ENCODE data around the gene TMEM175. TPM values are rescaled to one million over a fixed set of nuclear protein-coding genes. Genes with fewer than 3 reads are reported as not detected.

TMEM175 gene
- total RNA-seq, 1 experiment from 2014 or later, result 18.5 TPM

DNA sequence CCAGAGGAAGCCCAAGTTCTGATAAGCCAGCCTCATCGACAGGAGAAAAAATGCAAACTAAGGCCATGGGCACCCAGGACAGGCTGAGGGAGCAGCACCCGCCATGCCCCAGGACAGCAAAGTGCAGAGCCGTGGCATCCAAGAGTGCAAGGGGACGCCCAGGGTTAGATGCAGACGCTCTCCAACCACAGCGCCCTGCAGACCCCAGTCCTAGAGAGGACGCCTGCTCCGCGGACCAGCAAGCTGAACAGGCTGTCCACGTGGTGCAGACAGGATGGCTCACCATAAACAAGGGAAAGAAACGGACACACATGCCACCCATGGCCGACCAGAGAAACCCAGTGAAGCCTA, 32.7 kb upstream of the TMEM175 start:
- ATAC-seq, result no peak
- no TSS peak for BruUV-seq (replicated peaks)
- H3F3A ChIP-seq (ENCODE audit: low read length, unreplicated experiment), result no peaks in the 10 kb centered on the region

DNA sequence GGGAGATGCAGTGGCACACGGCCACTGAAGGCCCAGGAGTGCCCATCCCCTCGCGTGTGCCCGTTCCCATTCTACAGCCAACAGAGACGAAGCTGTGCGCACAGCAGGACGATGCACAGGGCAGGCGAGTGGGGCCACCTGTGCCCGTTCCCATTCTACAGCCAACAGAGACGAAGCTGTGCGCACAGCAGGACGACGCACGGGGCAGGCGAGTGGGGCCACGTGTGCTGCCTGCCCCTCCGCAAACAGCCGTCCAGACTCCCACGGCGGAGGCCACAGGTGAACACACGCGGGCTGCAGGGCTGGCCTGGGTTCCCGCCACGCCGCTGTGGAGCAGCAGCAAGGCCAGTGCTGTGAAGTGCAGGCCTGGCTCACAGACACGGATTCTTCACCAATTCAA, 32.2 kb upstream of the TMEM175 start:
- Histone ChIP-seq H3F3A (ENCODE audit: low read length, unreplicated experiment) (no peaks in the 10 kb centered on the region), H3K4me2 (ENCODE audit: low read length) (no peak overlapping the region), H3K4me1 (ENCODE audit: insufficient read depth, low read length) (no peaks in the 10 kb centered on the region), H3K9me3 (ENCODE audit: low read length) (no peaks in the 10 kb centered on the region), H4K20me1 (ENCODE audit: low read length) (no peaks in the 10 kb centered on the region), H3K4me3 (ENCODE audit: low read length) (no peak overlapping the region), H2AFZ (ENCODE audit: low read length) (no peak overlapping the region), H3K27ac (ENCODE audit: low read length) (no peak overlapping the region), H3K36me3 (ENCODE audit: low read depth, low read length) (no peaks in the 10 kb centered on the region), H3K9ac (ENCODE audit: low read length) (no peak overlapping the region), H3K9me2 (replicated peaks; ENCODE audit: low read length) (no peaks in the 10 kb centered on the region), H3K79me2 (ENCODE audit: low read length) (no peaks in the 10 kb centered on the region), H3K27me3 (ENCODE audit: low read length) (no peaks in the 10 kb centered on the region)
- intact Hi-C loops (cut with micrococcal nuclease), result no loop called here
- CTCF ChIA-PET, result no interaction called here
- ATAC-seq (no peak), DNase-seq (no peak)
- no peak for TF ChIP-seq EZH2phosphoT487 (IDR thresholded peaks at IDR 0.05; ENCODE audit: borderline replicate concordance, low read length)
- no peak for TF ChIP-seq EZH2 (IDR thresholded peaks at IDR 0.05; ENCODE audit: low read length, unreplicated experiment)
- TF ChIP-seq, protein P1, sequence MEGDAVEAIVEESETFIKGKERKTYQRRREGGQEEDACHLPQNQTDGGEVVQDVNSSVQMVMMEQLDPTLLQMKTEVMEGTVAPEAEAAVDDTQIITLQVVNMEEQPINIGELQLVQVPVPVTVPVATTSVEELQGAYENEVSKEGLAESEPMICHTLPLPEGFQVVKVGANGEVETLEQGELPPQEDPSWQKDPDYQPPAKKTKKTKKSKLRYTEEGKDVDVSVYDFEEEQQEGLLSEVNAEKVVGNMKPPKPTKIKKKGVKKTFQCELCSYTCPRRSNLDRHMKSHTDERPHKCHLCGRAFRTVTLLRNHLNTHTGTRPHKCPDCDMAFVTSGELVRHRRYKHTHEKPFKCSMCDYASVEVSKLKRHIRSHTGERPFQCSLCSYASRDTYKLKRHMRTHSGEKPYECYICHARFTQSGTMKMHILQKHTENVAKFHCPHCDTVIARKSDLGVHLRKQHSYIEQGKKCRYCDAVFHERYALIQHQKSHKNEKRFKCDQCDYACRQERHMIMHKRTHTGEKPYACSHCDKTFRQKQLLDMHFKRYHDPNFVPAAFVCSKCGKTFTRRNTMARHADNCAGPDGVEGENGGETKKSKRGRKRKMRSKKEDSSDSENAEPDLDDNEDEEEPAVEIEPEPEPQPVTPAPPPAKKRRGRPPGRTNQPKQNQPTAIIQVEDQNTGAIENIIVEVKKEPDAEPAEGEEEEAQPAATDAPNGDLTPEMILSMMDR (conservative IDR thresholded peaks at IDR 0.05; ENCODE audit: low read depth, low read length), result no peak
- POLR2A ChIA-PET (ENCODE audit: unreplicated experiment), result no interaction called here
- BruUV-seq (replicated peaks), result no TSS peak

More for the DNA sequence above, 32.7 kb upstream of the TMEM175 start:
- ChIA-PET CTCF (no interaction called here), POLR2A (ENCODE audit: unreplicated experiment) (no interaction called here)
- Histone ChIP-seq H3K4me1 (ENCODE audit: insufficient read depth, low read length) (no peaks in the 10 kb centered on the region), H3K9me2 (replicated peaks; ENCODE audit: low read length) (no peaks in the 10 kb centered on the region), H3K4me2 (ENCODE audit: low read length) (no peak overlapping the region), H3K4me3 (ENCODE audit: low read length) (no peak overlapping the region), H4K20me1 (ENCODE audit: low read length) (no peaks in the 10 kb centered on the region), H3K27me3 (ENCODE audit: low read length) (no peaks in the 10 kb centered on the region), H3K27ac (ENCODE audit: low read length) (no peak overlapping the region), H3K36me3 (ENCODE audit: low read depth, low read length) (no peaks in the 10 kb centered on the region), H3K79me2 (ENCODE audit: low read length) (no peaks in the 10 kb centered on the region), H2AFZ (ENCODE audit: low read length) (no peak overlapping the region), H3K9ac (ENCODE audit: low read length) (no peak overlapping the region), H3K9me3 (ENCODE audit: low read length) (no peaks in the 10 kb centered on the region)
- intact Hi-C loops (cut with micrococcal nuclease), result no loop called here
- DNase-seq, result no peak
- TF ChIP-seq, protein P1 (conservative IDR thresholded peaks at IDR 0.05; ENCODE audit: low read depth, low read length), result no peak
- TF ChIP-seq EZH2phosphoT487 (IDR thresholded peaks at IDR 0.05; ENCODE audit: borderline replicate concordance, low read length) (no peak), EZH2 (IDR thresholded peaks at IDR 0.05; ENCODE audit: low read length, unreplicated experiment) (no peak)

DNA sequence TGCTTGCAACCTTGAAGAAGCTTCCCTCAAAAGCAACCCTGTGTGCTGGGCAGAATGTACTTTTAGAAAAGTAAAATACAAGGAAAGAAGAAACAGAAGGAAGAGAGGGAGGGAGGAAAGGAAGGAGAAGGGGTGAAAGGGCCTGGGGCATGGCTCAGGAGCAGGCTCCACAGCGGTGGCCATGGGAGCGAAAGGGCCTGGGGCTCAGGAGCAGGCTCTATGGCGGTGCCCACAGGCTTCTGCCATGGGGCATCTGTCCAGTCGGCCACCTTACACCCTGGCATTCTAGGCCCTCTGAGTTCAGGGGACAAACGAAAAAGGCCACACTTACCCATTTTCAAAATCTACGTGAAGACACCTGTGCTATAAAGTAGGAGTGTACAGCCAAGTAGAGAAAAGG, 31.5 kb upstream of the TMEM175 start:
- Histone ChIP-seq H3K36me3 (ENCODE audit: low read depth, low read length) (no peaks in the 10 kb centered on the region), H3K9me2 (replicated peaks; ENCODE audit: low read length) (no peaks in the 10 kb centered on the region), H4K20me1 (ENCODE audit: low read length) (no peaks in the 10 kb centered on the region), H3K9ac (ENCODE audit: low read length) (no peak overlapping the region), H3K4me1 (ENCODE audit: insufficient read depth, low read length) (no peaks in the 10 kb centered on the region), H3K9me3 (ENCODE audit: low read length) (no peaks in the 10 kb centered on the region), H2AFZ (ENCODE audit: low read length) (no peak overlapping the region), H3K4me2 (ENCODE audit: low read length) (no peak overlapping the region), H3K27ac (ENCODE audit: low read length) (no peak overlapping the region), H3K4me3 (ENCODE audit: low read length) (no peak overlapping the region), H3K27me3 (ENCODE audit: low read length) (no peaks in the 10 kb centered on the region), H3F3A (ENCODE audit: low read length, unreplicated experiment) (no peaks in the 10 kb centered on the region), H3K79me2 (ENCODE audit: low read length) (no peaks in the 10 kb centered on the region)
- TF ChIP-seq, protein P1 (conservative IDR thresholded peaks at IDR 0.05; ENCODE audit: low read depth, low read length), result no peak
- TF ChIP-seq EZH2phosphoT487 (IDR thresholded peaks at IDR 0.05; ENCODE audit: borderline replicate concordance, low read length), result no peak
- no peak for TF ChIP-seq EZH2 (IDR thresholded peaks at IDR 0.05; ENCODE audit: low read length, unreplicated experiment)
- intact Hi-C loops (cut with micrococcal nuclease), result no loop called here
- no TSS peak for BruUV-seq (replicated peaks)
- POLR2A ChIA-PET (ENCODE audit: unreplicated experiment), result no interaction called here
- CTCF ChIA-PET, result no interaction called here
- no peak for DNase-seq
- no peak for ATAC-seq

Data from PC-3 (cell line).